ENCODE measurements around the gene TBC1D22A. TPM values are rescaled to one million over a fixed set of nuclear protein-coding genes. Genes with fewer than 3 reads are reported as not detected.

TBC1D22A gene
- total RNA-seq, 6 experiments from 2014 or later: 10.9 to 18.1 (median 14.0) TPM

DNA sequence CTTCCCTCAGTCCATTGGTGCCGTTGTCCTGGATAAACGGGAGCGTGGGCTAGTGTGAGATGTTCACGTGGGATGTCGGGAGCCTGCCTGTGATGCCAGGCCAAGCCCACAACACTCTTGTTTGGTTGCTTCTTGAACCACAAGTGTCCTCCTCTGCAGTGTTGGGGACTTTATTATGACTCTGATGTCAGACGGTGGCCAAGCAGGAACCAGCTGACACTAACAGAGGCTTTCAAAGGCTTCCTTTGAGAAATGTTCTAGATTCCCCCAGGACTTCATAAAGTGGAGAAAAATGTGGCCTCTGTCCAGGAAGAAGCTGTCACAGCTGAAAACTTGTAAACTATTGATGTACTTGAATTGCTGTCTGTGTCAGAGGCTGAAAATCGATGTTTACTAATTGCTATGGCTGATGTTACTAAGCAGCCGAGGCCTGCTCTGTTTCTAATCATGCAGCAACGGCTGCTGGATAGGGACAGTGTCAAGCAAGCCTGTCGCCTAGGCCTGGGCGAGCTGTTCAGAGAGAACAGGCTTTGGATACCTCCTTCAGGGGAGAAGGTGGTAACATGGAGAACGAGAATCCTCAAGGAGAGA is 131.7 kb downstream of the TBC1D22A start:
- H3K27ac ChIP-seq: no peak overlapping the region
- WGBS (ENCODE audit: insufficient coverage, low coverage, low lambda C conversion rate, missing lambda C conversion rate): 84% methylated on average over 7 of the region's 12 CpGs
- H3K4me3 ChIP-seq: no peak overlapping the region
- intact Hi-C loops (cut with DNase I): no loop called here
- DNase-seq: no peak
- no peaks in the 10 kb centered on the region for H3K27me3 ChIP-seq
- peaks cover 0 to 3% (median 1%) of the 10 kb centered on the region in 4 donors for H3K36me3 ChIP-seq
- no peaks in the 10 kb centered on the region for H3K9me3 ChIP-seq
- H3K4me1 ChIP-seq: no peaks in the 10 kb centered on the region
- TF ChIP-seq, protein P1, sequence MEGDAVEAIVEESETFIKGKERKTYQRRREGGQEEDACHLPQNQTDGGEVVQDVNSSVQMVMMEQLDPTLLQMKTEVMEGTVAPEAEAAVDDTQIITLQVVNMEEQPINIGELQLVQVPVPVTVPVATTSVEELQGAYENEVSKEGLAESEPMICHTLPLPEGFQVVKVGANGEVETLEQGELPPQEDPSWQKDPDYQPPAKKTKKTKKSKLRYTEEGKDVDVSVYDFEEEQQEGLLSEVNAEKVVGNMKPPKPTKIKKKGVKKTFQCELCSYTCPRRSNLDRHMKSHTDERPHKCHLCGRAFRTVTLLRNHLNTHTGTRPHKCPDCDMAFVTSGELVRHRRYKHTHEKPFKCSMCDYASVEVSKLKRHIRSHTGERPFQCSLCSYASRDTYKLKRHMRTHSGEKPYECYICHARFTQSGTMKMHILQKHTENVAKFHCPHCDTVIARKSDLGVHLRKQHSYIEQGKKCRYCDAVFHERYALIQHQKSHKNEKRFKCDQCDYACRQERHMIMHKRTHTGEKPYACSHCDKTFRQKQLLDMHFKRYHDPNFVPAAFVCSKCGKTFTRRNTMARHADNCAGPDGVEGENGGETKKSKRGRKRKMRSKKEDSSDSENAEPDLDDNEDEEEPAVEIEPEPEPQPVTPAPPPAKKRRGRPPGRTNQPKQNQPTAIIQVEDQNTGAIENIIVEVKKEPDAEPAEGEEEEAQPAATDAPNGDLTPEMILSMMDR (IDR thresholded peaks at IDR 0.05): no peak
- no peak for TF ChIP-seq POLR2A (IDR thresholded peaks at IDR 0.05)
- ATAC-seq: peak in 1 of 4 donors; percentile 29

DNA sequence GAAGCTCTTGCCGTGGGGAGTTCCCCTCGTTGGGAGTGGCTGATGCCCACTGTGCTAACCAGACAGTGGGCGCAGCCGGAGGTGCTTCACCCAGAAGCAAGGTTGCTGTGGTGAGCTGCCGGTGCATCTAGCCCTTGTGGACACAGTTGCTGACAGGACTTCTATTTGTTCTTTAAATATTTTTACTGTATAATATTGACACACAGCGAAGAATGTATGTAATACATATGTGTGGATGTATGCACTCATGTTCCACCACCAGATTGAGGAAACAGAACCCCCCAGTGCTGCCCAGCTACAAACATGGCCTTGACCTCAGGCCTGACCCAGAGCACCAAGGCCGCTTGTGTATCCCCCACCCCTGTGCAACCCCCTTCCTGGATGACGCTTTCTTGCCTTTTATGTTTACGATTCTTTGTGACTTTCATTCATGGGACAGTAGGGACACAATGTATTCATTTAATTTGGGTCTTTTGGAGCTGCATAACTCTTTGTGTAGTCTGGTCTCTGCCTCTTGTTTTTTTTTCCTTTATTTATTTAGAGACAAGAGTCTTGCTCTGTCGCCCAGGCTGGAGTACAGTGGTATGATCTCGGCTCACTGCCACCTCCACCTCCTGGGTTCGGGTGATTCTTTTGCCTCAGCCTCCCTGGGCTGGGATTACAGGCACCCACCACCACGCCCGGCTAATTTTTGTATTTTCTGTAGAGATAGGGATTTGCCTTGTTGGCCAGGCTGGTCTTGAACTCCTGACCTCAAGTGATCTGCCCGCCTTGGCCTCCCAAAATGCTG is 132.6 kb downstream of the TBC1D22A start:
- Histone ChIP-seq H3K27ac (peak overlapping the region in 2 of 3 donors; percentile 13 to 32), H3K4me1 (no peaks in the 10 kb centered on the region), H3K36me3 (peaks cover 0 to 3% (median 1%) of the 10 kb centered on the region in 4 donors), H3K4me3 (no peak overlapping the region), H3K9me3 (no peaks in the 10 kb centered on the region), H3K27me3 (no peaks in the 10 kb centered on the region)
- intact Hi-C loops (cut with DNase I): no loop called here
- ATAC-seq (no peak), DNase-seq (no peak)
- TF ChIP-seq POLR2A (IDR thresholded peaks at IDR 0.05): no peak
- TF ChIP-seq, protein P1 (IDR thresholded peaks at IDR 0.05): no peak
- 89% methylated on average over 11 of the region's 15 CpGs for WGBS (ENCODE audit: insufficient coverage, low coverage, low lambda C conversion rate, missing lambda C conversion rate)

DNA sequence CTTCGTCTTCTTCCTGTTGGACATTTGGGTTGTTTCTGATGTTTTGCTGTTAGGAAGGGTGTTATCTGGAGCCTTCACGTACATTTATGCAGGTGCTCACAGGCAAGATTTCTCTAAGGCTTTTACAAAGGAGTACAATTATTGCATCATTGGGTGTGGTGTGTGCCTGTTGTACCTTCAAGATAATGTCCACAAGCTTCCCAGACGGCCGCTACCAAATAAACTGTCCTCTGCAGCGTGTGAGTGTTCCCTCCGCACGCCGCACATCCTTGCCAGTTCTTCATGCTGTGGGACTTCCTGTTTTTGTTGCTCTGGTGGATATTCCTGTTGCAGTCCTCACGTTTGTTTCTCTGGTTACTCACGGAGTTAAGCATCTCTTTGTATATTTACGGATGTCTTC is 133.3 kb downstream of the TBC1D22A start:
- intact Hi-C loops (cut with DNase I): no loop called here
- Histone ChIP-seq H3K27me3 (no peaks in the 10 kb centered on the region), H3K4me3 (no peak overlapping the region), H3K36me3 (peaks cover 0 to 3% (median 1%) of the 10 kb centered on the region in 4 donors), H3K4me1 (no peaks in the 10 kb centered on the region), H3K9me3 (no peaks in the 10 kb centered on the region), H3K27ac (peak overlapping the region in 1 of 3 donors; percentile 13)
- DNase-seq (no peak), ATAC-seq (peak; percentile 51 to 77 (median 67))
- TF ChIP-seq POLR2A (IDR thresholded peaks at IDR 0.05): no peak
- TF ChIP-seq, protein P1 (IDR thresholded peaks at IDR 0.05): no peak
- WGBS (ENCODE audit: insufficient coverage, low coverage, low lambda C conversion rate, missing lambda C conversion rate): 57% methylated on average over 8 of the region's 11 CpGs

DNA sequence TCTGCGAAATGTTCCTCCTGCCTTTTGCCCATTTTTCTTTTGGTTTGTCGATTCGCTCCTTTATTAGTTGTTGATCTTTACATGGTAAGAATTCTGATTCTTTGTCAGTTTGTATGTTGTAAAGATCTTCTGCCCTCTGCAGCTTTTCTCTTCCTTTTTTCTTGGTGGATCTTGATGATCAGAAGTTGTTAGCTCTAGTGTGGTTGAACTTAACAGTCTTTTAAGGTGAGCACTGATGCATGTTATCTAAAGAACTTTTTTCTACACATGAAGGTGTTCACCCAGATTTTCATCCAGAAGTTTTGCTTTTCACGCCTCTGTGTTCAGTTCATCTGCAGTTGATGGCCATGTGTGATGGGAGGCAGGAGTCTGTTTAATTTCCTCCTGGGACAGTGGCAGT is 133.7 kb downstream of the TBC1D22A start:
- TF ChIP-seq, protein P1 (IDR thresholded peaks at IDR 0.05): no peak
- TF ChIP-seq POLR2A (IDR thresholded peaks at IDR 0.05): no peak
- intact Hi-C loops (cut with DNase I): no loop called here
- no peak overlapping the region for H3K27ac ChIP-seq
- H3K27me3 ChIP-seq: no peaks in the 10 kb centered on the region
- no peaks in the 10 kb centered on the region for H3K4me1 ChIP-seq
- H3K4me3 ChIP-seq: no peak overlapping the region
- no peak for ATAC-seq
- DNase-seq: no peak
- H3K9me3 ChIP-seq: no peaks in the 10 kb centered on the region
- WGBS (ENCODE audit: insufficient coverage, low coverage, low lambda C conversion rate, missing lambda C conversion rate): 82% methylated on average over 4 of the region's 4 CpGs
- H3K36me3 ChIP-seq: peaks cover 0 to 3% (median 1%) of the 10 kb centered on the region in 4 donors

All from right lobe of liver (tissue), 6 donors.